DND-41 (cell line): ENCODE data around the gene HEY2.

Experiments used
- ATAC-seq: fragments of 200-7000 bp; cut with Tn5 transposase; 3 replicates; pipeline ENCODE4 v1.9.1; 2021; ENCODE audit warnings: low read depth; ENCODE audit not compliant: insufficient read depth
- DNase-seq: peaks from one replicate; pipeline ENCODE4 v3.0.0-alpha.2; 2020
- H2AFZ ChIP-seq: 2 replicates; pipeline ENCODE4 v1.6.0; 2012; ENCODE audit warnings: low read depth, low read length
- H3K27ac ChIP-seq: 2 replicates; pipeline ENCODE4 v1.5.1; 2012; ENCODE audit warnings: low read length, inconsistent platforms
- H3K27me3 ChIP-seq: fragments of 200-600 bp; sonication (generic); 2 replicates; pipeline ENCODE4 v1.6.0; 2012; ENCODE audit warnings: low read length, mild to moderate bottlenecking, inconsistent platforms; ENCODE audit not compliant: insufficient read depth, poor library complexity
- H3K36me3 ChIP-seq: 2 replicates; pipeline ENCODE4 v1.5.1; 2012; ENCODE audit warnings: low read length, inconsistent platforms; ENCODE audit not compliant: insufficient read depth
- H3K4me1 ChIP-seq: 2 replicates; pipeline ENCODE4 v1.5.1; 2012; ENCODE audit warnings: mild to moderate bottlenecking, low read length; ENCODE audit not compliant: insufficient read depth
- H3K4me2 ChIP-seq: 2 replicates; pipeline ENCODE4 v1.6.0; 2012; ENCODE audit warnings: mild to moderate bottlenecking, moderate library complexity, low read length, inconsistent platforms; ENCODE audit not compliant: insufficient read depth
- H3K4me3 ChIP-seq, 2 experiments: fragments of 200-600 bp in 1 of 2; shearing (Covaris generic) in 1 of 2; 2 replicates each; pipeline ENCODE4 v1.5.1; 2012 to 2016; ENCODE audit warnings: inconsistent platforms in 2 of 2, low read length in 2 of 2, mild to moderate bottlenecking in 2 of 2, low read depth in 1 of 2, moderate library complexity in 1 of 2
- H3K79me2 ChIP-seq: 2 replicates; pipeline ENCODE4 v1.6.0; 2012; ENCODE audit warnings: low read length, inconsistent platforms; ENCODE audit not compliant: insufficient read depth
- H3K9ac ChIP-seq: 2 replicates; pipeline ENCODE4 v1.6.0; 2012; ENCODE audit warnings: low read depth, mild to moderate bottlenecking, inconsistent platforms, low read length, moderate library complexity
- H3K9me3 ChIP-seq: 2 replicates; pipeline ENCODE4 v1.5.1; 2012; ENCODE audit warnings: low read length, moderate library complexity, mild to moderate bottlenecking, inconsistent platforms; ENCODE audit not compliant: insufficient read depth, severe bottlenecking
- H4K20me1 ChIP-seq: 2 replicates; pipeline ENCODE4 v1.6.0; 2012; ENCODE audit warnings: low read length; ENCODE audit not compliant: insufficient read depth
- EZH2 ChIP-seq: IDR thresholded peaks from 3 replicates; pipeline ENCODE4 v1.6.1; 2012; ENCODE audit warnings: borderline replicate concordance, low read depth, mild to moderate bottlenecking, moderate library complexity, low read length, inconsistent platforms; ENCODE audit not compliant: severe bottlenecking
- TF ChIP-seq, protein P1 (sequence below): IDR thresholded peaks from 2 replicates; pipeline ENCODE4 v1.5.1; 2012; ENCODE audit warnings: borderline replicate concordance, low read length, moderate library complexity, mild to moderate bottlenecking; ENCODE audit not compliant: poor library complexity, severe bottlenecking; ENCODE audit errors: extremely low read depth

Gene HEY2

DNA sequence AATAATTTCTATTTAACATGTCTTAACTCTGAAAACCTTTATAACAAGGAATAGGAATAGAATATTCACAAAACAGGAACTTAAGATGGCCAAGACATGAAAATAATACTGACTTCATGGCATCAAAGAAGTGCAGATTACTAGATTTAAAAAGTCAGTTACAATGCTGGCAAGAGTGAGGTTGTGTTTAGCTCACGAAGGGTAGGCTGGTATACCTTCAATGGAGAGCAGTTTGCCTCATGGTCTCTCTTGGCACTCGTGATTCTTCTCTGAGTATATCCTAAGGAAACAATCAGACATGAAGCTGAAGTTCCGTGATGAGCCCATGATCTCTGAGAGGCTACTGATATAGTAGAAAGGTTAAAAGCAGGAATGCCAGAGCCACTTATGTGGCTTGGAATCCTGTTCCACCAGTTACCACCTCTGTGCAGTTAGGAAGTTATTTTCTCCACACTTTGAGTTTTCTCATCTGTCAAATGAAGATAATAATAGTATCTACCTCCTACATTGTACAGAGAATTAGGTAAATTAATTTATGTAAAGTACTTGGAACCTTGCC lies 48.5 kb downstream of the HEY2 start:
- H2AFZ ChIP-seq, result no peak overlapping the region
- H3K79me2 ChIP-seq, result peaks cover 43% of the 10 kb centered on the region
- no peak overlapping the region for H3K9ac ChIP-seq
- no peaks in the 10 kb centered on the region for H3K9me3 ChIP-seq
- no peak overlapping the region for H3K4me2 ChIP-seq
- peaks cover 25% of the 10 kb centered on the region for H3K4me1 ChIP-seq
- no peak overlapping the region for H3K27ac ChIP-seq
- H3K36me3 ChIP-seq, result peaks cover 3% of the 10 kb centered on the region; the same call in 1 of the 2 replicates
- TF ChIP-seq, protein P1, sequence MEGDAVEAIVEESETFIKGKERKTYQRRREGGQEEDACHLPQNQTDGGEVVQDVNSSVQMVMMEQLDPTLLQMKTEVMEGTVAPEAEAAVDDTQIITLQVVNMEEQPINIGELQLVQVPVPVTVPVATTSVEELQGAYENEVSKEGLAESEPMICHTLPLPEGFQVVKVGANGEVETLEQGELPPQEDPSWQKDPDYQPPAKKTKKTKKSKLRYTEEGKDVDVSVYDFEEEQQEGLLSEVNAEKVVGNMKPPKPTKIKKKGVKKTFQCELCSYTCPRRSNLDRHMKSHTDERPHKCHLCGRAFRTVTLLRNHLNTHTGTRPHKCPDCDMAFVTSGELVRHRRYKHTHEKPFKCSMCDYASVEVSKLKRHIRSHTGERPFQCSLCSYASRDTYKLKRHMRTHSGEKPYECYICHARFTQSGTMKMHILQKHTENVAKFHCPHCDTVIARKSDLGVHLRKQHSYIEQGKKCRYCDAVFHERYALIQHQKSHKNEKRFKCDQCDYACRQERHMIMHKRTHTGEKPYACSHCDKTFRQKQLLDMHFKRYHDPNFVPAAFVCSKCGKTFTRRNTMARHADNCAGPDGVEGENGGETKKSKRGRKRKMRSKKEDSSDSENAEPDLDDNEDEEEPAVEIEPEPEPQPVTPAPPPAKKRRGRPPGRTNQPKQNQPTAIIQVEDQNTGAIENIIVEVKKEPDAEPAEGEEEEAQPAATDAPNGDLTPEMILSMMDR, result no peak
- TF ChIP-seq EZH2, result no peak
- peak; percentile 39; the same call in 2 of the 3 replicates for ATAC-seq
- DNase-seq, result no peak
- H3K27me3 ChIP-seq, result no peaks in the 10 kb centered on the region
- no peak overlapping the region for H3K4me3 ChIP-seq
- H4K20me1 ChIP-seq, result peaks cover 4% of the 10 kb centered on the region; the same call in 1 of the 2 replicates

DNA sequence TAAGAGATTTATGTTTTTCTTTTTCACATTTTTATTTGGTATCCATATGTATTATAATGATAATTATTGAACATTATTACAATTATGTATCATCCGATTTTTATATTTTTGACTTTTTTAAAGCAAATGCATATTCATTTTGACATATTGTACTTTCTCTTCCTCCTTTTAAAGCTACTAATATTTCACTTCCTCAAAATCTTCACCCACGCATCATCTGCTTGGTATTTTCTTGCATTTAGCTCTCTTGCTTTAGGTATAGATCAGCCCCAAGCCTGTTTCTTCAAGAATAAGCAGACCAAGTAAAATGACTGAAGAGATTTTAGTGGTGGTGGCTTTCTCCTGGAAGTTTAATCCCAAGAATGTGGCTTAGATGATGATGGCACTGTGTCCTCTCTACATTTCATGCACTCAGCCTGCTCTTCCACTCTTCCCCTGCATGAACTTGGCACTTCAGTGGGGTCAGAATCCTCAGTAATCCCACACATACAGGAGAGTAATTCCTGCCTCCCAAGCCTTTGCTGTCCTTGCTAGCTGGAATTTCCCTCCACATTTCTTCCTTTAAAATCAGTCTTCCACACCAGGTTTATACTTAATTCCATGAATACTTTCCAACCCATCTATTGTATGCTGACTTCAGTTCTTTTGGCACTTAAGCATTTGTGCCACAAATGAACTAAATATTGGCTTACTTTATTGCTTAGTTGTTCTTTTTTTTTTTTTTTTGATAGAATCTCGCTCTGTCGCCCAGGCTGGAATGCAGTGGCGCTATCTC lies 49.5 kb downstream of the HEY2 start:
- Histone ChIP-seq H3K27ac (no peak overlapping the region), H3K4me2 (no peak overlapping the region), H3K4me3 (no peak overlapping the region), H3K79me2 (peaks cover 41% of the 10 kb centered on the region), H3K27me3 (no peaks in the 10 kb centered on the region), H4K20me1 (peaks cover 4% of the 10 kb centered on the region; the same call in 1 of the 2 replicates), H3K4me1 (peaks cover 25% of the 10 kb centered on the region), H3K36me3 (peaks cover 3% of the 10 kb centered on the region; the same call in 1 of the 2 replicates), H2AFZ (no peak overlapping the region), H3K9me3 (no peaks in the 10 kb centered on the region), H3K9ac (no peak overlapping the region)
- DNase-seq (no peak), ATAC-seq (no peak)
- TF ChIP-seq EZH2, result no peak
- TF ChIP-seq, protein P1, result no peak

GRCh38 chr6:125802383-125802782 lies 53.0 kb downstream of the HEY2 start:
- Histone ChIP-seq H3K4me3 (no peak overlapping the region), H3K27ac (no peak overlapping the region), H3K79me2 (peaks cover 29% of the 10 kb centered on the region), H3K4me1 (peaks cover 25% of the 10 kb centered on the region), H3K9me3 (no peaks in the 10 kb centered on the region), H2AFZ (no peak overlapping the region), H4K20me1 (peaks cover 4% of the 10 kb centered on the region; the same call in 1 of the 2 replicates), H3K9ac (no peak overlapping the region), H3K27me3 (no peaks in the 10 kb centered on the region), H3K36me3 (peaks cover 3% of the 10 kb centered on the region; the same call in 1 of the 2 replicates), H3K4me2 (no peak overlapping the region)
- TF ChIP-seq, protein P1, result no peak
- TF ChIP-seq EZH2, result no peak
- DNase-seq (no peak), ATAC-seq (0 out of 3 replicates have a peak, but pooled peaks have one; percentile 29)
